HG02759 (cell line): ENCODE measurements around the gene SPRN.
"Not testable (repeated sequence)": the region's sequence is repeated elsewhere in the genome, so short reads cannot be mapped to it uniquely, and the experiment has no call there.

Source experiments
- ATAC-seq: cut with Tn5 transposase; IDR thresholded peaks from one replicate; pipeline ENCODE4 v1.9.1; 2021; ENCODE audit warnings: mild to moderate bottlenecking, moderate library complexity; ENCODE audit not compliant: unreplicated experiment

The SPRN gene

DNA sequence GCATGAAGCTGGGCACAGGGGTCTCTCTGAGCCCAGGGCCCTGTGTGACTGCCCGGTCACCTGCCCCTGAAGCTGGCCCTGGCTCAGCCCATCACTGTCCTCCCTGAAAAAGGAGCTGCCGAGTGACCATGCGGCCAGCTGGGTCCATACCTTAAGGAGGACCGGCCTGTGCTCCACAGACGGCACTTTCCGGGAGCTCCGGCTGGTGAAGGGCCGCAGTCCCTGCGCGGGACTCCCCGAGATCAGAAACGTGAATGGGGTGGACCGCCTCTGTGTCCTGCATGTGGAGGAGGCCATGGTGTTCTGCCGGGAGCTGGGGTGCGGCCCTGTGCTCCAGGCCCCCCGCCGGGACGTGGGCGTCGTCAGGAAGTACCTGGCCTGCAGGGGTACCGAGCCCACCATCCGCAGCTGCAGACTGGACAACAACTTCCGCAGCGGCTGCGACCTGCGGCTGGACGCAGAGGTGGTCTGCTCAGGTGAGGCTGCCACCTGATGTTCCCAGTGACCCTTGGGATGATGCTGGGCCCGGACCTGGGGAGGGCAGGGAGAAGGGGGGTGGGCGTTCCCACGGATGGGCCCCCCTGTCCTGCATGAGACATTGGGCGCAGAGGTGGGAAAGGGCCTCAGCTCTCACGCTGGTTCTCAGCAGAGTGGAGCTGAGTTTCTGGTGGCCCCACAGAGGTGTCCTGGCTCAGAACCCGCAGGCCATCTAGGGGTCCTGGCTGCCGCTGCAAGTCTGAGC, 32.8 kb upstream of the SPRN start:
- ATAC-seq = no peak

DNA sequence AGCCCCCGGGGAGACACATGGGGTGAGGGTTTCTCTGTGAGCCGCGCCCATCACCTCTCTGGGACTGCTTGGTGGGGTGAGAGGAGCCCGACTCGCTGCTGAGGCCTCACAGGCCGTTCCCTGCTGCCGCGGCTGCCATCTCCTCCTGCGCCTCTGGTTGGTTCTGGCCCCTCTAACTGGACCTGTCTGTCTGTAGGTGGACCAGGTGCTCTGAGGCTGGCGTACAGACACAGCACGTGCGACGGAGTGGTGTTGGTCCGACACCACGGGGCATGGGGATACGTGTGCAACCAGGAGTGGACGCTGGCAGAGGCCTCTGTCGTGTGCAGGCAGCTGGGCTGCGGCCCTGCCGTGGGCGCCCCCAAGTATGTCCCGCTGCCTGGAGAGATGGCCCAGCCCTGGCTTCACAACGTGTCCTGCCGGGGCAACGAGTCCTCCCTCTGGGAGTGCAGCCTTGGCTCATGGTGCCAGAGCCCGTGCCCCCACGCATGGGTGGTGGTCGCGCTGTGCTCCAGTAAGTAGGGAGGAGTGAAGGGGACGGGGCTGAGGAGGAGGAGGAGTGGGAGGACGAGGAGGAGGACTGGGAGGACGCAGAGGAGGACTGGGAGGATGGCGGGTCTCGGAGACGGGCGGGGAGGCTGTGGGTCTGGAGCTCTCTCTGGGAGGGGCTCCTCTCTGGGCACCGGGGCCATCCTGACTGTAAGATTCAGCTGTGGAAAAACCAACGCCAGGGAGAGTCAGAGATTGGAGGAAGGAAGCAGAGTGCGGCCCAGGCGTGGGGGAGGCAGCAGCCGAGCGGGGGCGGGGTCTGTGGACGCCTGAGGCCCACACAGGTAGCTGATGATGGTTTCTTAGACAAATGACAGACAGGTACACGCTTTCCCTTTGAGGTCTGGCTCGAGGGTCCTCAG, 31.9 kb upstream of the SPRN start:
- no peak for ATAC-seq

DNA sequence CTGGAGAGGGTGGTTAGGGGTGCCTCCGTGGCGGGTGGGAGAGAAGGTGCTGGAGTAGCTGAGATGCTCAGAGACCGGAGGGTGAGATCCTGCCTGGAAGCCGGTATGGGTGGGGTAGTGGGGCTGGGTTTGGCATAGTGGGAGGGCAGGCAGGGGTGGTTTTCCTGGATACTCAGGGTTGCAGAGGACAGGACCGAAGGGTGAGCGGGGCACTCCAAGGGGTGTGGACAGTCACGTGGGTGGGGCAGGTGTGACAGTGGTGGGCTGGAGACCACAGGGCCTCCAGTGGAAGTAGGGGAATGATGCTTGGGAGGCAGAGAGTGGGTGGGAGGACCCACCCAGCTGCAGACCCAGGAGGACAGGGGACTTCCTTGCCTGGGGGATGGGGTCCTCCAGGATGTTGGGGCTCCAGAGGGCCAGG, 31.2 kb upstream of the SPRN start:
- ATAC-seq = no peak

DNA sequence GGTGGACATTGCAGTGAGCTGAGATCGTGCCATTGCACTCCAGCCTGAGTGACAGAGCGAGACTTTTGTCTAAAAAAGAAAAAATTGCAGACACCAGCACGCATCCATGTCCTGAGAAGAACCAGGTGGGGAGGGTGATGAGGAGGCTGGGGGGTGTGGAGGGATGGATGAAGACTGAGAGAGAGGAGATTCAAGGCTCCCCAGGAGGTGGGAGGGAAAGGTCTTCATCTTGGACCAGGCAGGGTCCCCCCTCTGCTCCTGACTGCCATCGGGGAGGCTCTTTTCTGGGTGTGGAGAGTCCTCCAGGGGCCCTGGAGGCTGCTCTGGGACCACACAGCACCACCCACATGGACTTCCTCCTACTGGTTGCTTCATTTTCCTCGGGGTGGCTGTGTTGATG, 30.8 kb upstream of the SPRN start:
- ATAC-seq = no peak

DNA sequence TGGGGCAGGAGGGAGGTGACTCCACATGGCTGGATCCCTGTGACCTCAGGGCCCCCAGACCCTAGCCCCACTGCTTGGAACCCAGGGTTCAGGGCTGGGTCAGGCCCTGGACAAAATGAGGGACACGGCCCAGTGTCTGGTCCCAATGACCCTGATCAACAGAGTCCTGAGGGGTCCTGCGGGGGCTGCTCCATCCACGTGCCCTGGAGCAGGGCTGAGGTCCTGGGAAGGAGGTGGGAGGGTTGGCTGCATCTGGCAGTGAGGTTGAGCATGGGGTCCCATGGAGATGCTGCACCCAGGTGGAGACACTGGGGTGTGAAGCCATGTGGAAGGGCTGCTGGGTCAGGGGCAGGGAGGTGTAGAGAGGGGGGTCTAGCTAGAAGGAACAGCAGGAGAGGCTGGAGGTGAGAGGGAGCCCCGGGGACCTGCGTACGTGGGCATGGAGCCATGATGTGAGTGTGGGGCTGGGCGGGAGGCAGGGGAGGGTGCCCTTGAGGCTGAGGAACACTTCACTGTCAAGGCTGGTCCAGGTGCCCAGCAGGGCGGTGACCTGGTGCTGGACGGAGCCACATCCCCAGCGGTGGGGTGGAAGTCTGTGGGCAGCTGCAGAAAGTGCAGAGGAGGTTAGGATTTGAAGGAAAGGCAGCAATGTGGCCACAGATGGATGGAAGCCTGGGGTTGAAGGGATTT, 29.9 kb upstream of the SPRN start:
- ATAC-seq = no peak

DNA sequence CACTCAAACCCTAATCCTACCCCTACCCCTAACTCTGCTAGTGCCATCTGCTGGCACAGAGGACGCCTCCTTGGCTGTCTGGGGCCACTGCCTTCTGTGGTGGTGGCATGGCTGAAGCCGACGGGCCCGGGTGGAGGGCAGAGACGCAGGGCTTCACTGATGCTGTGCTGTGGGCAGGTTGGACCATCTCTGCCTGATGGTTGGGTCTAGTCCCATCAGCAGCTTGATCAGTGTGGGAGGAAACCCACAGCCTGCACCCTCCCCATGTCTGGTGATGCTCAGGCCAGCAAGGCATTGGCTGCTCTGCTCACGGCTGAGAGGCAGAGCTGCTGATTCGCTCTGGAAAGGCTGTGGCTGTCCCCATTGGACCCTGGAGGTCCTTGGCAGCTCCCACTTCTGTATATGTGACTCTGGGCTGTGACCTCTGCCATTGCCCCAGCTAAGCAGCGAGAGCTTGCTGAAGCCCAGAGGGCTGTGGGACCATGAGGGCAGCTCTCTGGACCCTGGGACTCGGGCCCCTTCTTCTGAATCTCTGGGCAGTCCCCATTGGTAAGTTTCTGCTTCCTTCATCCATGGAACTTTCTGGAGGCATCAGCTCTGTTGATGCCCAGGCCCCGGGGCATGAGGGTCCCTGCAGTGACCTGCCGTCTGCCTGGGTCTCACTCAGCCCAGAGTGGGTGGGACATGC, 29.2 kb upstream of the SPRN start, which contains the start of gene SCART1:
Gene SCART1 (plus strand): TSS at position 430 of the 688 bp plus-strand sequence. CDS start 53 bp downstream, at position 483.
- ATAC-seq = no peak

DNA sequence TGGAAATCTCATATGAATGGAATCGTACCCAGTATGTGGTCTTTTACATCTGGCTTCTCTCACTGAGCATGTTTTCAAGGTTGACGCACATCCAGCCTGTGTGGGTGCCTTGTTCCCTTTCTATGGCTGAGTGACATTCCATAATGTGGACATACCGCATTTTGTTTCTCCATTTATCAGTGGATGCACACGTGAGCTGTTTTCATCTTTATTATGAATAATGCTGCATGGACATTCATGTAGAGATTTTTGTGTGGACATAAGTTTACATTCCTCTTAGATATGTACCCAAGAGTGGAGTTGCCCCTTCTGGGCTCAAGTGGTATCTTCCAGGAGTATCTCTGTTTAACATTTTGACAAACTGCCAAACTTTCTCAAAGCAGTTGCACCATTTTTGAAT, 28.0 kb upstream of the SPRN start:
- ATAC-seq = no peak

DNA sequence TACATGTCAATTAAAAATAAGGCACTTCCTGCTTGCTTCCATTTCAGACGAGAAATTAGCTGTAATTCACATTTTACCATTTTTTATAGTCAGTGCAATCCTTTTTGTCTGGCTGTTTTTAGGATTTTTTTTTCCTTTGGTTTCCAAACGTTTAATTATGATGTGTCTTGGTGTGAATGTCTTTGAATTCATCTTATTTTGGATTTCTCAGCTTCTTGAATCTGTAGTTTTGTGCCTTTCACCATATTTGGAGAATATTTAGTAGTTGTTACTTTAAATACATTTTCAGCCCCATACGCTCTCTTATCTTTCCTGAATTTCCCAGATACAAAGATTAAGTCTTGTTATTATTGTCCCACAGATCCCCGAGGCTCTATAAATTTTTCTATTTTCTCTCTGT, 26.9 kb upstream of the SPRN start:
- no peak for ATAC-seq

DNA sequence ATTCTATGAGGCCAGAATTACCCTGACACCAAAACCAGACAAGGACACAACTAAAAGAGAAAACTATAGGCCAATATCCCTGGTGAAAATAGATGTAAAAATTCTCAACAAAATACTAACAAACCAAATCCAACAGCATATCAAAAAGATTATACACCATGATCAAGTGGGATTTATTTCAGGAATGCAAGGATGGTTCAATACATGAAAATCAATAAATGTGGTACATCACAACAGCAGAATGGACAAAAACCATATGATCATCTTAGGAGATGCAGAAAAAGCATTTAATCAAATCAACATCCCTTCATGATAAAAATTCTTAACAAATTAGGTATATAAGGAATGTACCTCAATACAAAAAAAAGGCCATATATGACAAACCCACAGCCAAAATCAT, 23.7 kb upstream of the SPRN start:
- ATAC-seq = no peak

DNA sequence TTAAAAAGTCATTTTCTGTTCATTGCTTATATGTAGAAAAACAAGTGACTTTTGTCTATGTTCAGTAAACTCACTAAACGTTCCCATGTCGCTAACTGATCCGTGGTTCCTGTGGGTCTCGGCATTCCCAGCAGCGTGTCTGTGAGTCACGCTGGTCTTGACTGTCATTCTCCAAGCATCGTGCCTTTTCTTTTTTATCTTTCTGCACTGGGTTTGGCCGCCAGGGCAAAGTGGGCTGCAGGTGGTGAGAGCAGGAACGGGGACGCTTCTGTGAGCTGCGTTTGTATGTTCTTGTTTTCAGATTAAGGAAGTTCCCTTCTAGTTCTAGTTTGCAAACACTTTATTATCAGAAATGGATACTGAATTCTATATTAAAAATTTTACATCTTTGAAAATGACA, 22.6 kb upstream of the SPRN start:
- ATAC-seq = no peak

DNA sequence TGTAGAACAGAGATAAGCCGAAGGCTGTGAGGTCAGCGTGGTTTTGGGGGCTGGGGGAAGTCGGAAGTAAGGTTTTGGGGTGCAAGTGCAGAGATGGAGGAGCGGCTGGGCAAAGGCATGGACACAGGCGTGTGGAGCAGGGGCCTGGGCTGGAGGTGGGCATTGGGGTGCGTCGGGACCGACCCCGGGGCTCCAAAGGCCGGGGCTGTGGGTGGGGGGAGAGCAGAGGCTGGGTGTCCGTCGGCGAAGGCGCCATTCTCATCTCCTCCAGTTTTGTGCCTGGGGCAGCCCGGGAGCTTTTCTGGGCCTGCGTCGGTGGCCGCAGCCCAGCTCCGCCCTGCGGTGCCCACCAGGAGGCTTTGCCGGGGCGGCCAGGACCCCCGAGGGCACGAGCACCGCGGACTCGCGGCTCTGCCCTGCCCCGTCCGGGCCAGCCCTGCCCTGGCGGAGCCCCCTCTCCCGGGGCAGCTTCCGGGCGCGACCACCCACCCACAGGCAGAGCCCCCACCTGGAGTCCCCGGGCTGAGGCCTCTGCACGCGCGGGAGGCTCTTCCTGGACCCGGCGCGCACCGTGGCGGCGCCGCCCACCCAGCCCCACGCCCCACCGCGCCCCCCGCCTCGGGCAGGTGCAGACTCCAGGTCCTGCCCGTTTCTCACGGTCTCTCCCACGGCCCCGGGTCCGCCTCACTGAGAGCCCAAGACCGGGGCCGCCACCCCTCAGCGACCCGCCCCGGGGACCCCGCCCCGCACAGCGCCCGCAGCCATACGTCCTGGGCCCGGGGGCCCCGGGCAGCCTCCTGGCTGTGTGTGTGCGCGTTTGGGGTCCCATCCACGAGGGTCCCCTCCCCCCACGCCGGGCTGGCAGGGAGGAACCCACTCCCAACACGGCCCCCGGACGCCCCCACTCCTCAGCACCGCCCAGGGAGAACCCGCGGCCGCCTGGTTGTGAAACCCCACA, 21.6 kb upstream of the SPRN start:
- no peak for ATAC-seq

DNA sequence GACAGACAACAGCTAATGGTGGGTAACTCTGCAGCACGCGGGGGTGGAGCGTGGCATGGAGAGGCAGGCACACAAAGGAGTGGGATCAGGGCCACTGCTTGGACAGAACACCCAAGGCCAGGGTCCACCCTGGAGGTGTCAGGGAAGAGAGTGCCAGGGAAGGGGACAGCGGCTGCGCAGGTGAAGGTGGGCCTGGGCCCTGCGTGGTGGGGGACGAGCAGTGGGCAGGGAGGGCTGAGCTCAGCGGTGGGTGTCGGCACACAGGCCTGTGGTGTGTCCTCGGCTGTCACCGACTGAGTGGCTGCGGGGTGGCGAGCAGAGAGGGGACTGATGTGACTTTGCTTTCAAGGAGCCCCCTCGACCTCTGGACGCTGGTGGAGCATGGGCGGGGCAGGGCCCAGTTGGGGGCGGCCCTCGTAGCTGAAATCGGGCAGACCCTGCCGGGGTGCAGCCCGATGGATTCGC, 20.9 kb upstream of the SPRN start:
- ATAC-seq = no peak

DNA sequence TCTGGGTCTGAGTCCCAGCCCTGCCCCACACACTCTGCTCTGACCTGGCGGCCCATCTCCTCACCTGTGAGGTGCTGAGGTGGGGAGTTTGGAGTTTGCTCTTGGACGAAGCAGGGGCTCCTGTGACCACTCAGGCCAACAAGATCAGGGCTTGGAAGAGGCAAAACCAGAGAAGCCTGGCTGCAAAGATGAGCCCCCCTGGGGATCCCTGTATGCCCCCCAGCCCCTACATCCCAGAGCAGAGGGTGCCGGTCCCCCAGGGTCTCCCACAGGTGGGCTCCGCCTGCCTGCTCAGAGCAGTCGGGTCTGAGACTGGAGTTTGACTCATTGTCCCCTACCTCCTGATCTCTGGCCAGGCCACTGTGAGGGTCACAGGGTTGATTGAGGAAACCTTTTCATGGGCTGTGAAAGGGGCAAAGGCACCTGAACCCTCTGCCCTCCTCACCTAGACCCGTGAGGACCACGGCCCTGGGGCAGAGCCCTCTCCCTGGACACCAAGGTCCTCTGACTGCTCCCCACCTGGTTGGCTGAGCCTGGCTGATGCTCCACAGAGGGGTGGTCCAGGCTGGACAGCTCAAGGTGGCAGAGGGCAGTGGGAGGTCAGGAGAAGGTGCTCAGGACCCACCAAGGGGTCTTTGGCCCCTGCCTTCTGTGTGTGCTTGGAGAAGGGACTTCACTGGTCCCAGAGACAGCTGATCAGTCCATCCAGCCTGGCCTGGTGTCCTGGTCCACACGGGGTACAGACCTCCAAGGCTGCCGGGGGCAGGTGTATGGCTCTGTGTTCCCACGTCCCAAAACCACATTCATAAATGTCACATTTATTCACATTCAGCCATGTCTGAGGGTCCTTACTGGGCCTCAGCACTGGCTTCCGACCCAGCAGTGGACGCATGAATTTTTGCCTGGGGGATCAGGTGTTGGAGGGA, 20.2 kb upstream of the SPRN start:
- no peak for ATAC-seq

DNA sequence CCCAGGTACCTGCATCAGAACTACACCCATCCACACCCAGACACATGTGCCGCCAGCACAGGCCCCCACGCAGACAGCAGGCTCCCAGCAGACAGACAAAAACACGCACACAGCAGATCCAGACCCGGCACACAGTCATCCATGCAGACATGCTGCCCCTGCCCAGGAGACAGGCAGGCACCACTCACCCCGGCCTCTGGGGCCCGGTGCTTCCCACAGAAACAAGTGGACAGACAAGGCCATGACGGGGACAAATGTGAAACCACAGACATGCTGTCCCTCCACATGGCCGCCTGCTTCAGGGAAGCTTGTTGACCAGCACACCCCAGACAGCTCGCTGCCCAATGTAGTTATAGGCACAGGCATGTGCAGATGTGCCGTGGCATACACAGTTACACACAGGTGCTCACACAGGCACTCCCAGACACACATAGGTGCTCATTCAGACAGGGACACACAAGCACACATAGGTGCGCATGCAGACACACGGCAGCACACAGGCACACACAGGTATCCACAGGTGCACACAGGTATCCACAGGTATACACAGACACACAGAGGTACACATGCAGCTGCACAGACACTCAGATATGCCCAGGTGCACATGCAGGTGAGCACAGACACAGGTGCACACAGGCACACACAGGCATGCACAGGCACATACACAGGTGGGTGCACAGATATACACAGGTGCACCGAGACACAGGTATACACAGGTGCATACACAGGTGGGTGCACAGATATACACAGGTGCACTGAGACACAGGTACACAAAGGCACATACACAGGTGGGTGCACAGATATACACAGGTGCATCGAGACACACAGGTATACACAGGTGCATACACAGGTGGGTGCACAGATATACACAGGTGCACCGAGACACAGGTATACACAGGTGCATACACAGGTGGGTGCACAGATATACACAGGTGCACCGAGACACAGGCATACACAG, 18.8 kb upstream of the SPRN start:
- no peak for ATAC-seq

DNA sequence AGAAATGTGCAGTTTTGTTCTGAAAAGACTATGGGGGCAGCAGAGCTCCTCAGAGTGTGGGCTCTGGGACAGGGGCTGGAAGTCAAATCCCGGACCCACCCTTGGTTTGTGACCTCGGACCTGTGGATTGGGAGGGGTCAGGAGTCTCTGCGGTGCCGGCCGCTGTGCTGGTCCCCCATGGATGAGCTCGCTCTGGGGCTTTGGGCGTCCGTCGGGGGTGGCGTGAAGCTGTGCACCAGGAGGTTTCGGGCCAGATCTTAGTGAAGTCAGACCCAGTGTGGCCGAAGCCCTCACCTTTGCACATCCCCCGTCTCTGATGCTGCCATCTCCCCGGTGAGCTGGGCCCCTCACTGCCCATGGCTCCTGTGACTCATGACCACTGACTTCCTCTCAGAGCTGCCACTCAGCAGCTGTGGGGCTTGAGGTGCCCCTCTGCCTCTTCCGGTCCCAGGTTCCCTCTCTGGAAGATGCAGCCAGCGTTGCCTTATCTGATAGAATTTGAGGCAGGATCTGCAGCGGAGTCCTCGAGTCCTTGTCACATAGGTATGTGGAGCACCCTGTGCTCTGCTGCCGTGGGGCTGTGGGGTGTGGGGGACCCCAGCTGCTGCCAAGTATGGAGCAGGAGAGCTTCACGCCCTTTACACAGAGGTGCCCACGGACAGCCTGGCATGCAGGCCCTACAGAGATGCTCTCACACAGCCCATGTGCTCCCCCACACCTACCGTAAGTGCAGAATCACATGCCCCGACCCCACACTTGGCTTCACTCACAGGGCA, 18.0 kb upstream of the SPRN start:
- ATAC-seq = no peak

DNA sequence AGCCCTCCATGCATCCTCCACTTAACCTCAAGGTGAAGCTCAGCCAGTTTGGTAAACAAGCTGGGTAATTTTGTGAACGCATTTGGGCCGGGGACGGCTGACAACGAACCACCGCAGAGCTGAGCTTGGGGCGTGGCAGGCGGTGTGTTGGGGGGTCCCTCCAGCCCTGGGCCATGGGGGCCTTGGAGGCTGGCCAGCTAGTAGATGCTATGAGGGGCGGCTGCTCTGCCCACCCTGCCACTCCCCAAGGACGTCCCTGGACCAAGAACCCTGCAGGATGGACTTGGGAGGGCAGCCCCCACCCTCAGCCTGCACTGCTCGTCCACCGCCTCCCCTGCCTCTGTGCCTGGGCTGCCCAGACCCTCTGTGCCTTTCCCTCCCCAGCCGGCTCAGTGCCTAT, 17.4 kb upstream of the SPRN start:
- ATAC-seq = no peak

DNA sequence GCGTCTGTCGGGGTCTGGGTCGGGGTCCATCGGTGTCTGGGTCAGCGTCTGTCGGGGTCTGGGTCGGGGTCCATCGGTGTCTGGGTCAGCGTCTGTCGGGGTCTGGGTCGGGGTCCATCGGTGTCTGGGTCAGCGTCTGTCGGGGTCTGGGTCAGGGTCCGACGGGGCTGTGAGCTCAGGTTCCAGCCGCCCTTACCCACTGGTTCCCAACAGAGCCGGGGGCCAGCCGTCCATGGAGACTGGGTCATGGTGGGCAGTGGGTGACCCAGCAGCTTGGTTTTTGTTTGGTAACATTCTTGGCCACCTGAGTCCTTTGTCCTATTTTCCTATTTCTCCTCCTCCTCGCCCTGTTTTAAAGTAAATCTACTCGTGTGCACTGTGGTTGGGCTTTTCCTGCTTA, 16.9 kb upstream of the SPRN start:
- not testable (repeated sequence) for ATAC-seq
